ENCODE measurements around the gene PLA2G5. TPM values are rescaled to one million over a fixed set of nuclear protein-coding genes. Genes with fewer than 3 reads are reported as not detected.

The PLA2G5 gene
- total RNA-seq, 1 donor from 2014 or later, result not detected

DNA sequence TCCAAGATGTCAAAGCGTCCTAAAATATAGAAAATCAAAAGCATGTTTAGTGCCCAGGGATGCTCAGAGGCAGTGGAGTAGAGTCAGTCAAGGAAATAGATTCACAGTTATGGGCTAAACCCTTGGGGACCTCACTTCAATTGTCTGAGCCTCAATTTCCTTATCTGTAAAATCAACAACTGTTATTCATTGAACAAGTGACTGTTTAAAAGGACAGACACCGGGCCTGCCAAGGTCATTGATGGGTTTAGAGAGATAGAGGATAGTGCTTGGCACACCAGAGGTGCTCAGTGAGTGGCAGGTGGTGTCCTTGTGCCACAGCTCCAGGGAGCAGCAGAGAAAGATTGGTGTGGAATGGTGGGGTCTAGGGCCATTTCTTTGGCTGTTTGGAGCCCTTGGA is 12.8 kb downstream of the PLA2G5 start:
- no peak overlapping the region for H3K4me3 Mint-ChIP-seq (ENCODE audit: low read depth)
- no peak for DNase-seq (ENCODE audit: low spot score, unreplicated experiment)

GRCh38 chr1:20083178-20083944 is 13.4 kb downstream of the PLA2G5 start:
- H3K27ac Mint-ChIP-seq, result no peak overlapping the region
- no peaks in the 10 kb centered on the region for H3K36me3 Mint-ChIP-seq (ENCODE audit: insufficient read depth)
- no peak overlapping the region for H3K4me3 Mint-ChIP-seq (ENCODE audit: low read depth)
- H3K27me3 Mint-ChIP-seq, result peaks cover 2% of the 10 kb centered on the region
- H3K9me3 Mint-ChIP-seq (ENCODE audit: low read depth), result no peaks in the 10 kb centered on the region
- H3K4me1 Mint-ChIP-seq (ENCODE audit: low read depth), result peaks cover 4% of the 10 kb centered on the region
- TF ChIP-seq CTCF (IDR thresholded peaks at IDR 0.05; ENCODE audit: unreplicated experiment), result no peak
- no peak for DNase-seq (ENCODE audit: low spot score, unreplicated experiment)

More for the DNA sequence above, 12.8 kb downstream of the PLA2G5 start:
- Mint-ChIP-seq H3K4me1 (ENCODE audit: low read depth) (peaks cover 4% of the 10 kb centered on the region), H3K9me3 (ENCODE audit: low read depth) (no peaks in the 10 kb centered on the region), H3K36me3 (ENCODE audit: insufficient read depth) (no peaks in the 10 kb centered on the region), H3K27ac (no peak overlapping the region), H3K27me3 (peaks cover 8% of the 10 kb centered on the region)
- no peak for TF ChIP-seq CTCF (IDR thresholded peaks at IDR 0.05; ENCODE audit: unreplicated experiment)

DNA sequence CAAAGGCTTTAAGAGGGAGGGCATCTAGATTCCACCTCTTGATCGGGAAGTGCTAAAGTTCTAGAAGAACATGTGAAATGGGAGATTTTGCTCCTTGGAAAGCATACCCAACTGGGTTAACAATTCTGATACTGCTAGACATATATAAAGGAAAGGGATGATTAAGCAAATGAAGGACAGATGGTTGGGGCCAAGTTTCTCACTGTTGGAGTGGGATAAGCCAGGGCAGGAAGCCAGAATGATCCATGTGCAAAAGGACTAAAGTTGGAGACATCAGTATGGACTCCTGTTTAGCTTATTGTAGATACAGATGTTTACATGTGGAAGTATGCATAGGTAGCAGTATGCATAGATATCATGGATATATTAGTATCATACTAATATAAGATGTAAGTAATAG is 16.8 kb downstream of the PLA2G5 start:
- Mint-ChIP-seq H3K27ac (no peak overlapping the region), H3K27me3 (peaks cover 15% of the 10 kb centered on the region), H3K4me3 (ENCODE audit: low read depth) (no peak overlapping the region), H3K9me3 (ENCODE audit: low read depth) (no peaks in the 10 kb centered on the region), H3K36me3 (ENCODE audit: insufficient read depth) (no peaks in the 10 kb centered on the region), H3K4me1 (ENCODE audit: low read depth) (peaks cover 4% of the 10 kb centered on the region)
- TF ChIP-seq CTCF (IDR thresholded peaks at IDR 0.05; ENCODE audit: unreplicated experiment), result no peak
- no peak for DNase-seq (ENCODE audit: low spot score, unreplicated experiment)

GRCh38 chr1:20087668-20088067 is 17.7 kb downstream of the PLA2G5 start:
- H3K36me3 Mint-ChIP-seq (ENCODE audit: insufficient read depth), result no peaks in the 10 kb centered on the region
- H3K27me3 Mint-ChIP-seq, result peaks cover 22% of the 10 kb centered on the region
- no peak overlapping the region for H3K4me3 Mint-ChIP-seq (ENCODE audit: low read depth)
- TF ChIP-seq CTCF (IDR thresholded peaks at IDR 0.05; ENCODE audit: unreplicated experiment), result peak; percentile 38
- H3K9me3 Mint-ChIP-seq (ENCODE audit: low read depth), result no peaks in the 10 kb centered on the region
- no peak for DNase-seq (ENCODE audit: low spot score, unreplicated experiment)
- H3K27ac Mint-ChIP-seq, result no peak overlapping the region
- peaks cover 4% of the 10 kb centered on the region for H3K4me1 Mint-ChIP-seq (ENCODE audit: low read depth)

GRCh38 chr1:20089328-20090077 is 19.5 kb downstream of the PLA2G5 start:
- TF ChIP-seq CTCF (IDR thresholded peaks at IDR 0.05; ENCODE audit: unreplicated experiment), result no peak
- Mint-ChIP-seq H3K9me3 (ENCODE audit: low read depth) (no peaks in the 10 kb centered on the region), H3K27me3 (peaks cover 39% of the 10 kb centered on the region), H3K4me1 (ENCODE audit: low read depth) (no peaks in the 10 kb centered on the region), H3K27ac (no peak overlapping the region), H3K4me3 (ENCODE audit: low read depth) (no peak overlapping the region), H3K36me3 (ENCODE audit: insufficient read depth) (no peaks in the 10 kb centered on the region)
- DNase-seq (ENCODE audit: low spot score, unreplicated experiment), result no peak

All from progenitor cell of endocrine pancreas (in vitro differentiated cells).